Endothelial cell (in vitro differentiated cells): Measurements from ENCODE around the gene DENND1B. TPM values are rescaled to one million over a fixed set of nuclear protein-coding genes. Genes with fewer than 3 reads are reported as not detected.

Experiments
- DNase-seq: peaks from one replicate; pipeline ENCODE4 v3.0.0; 2021; ENCODE audit warnings: low spot score
- H3K27ac Mint-ChIP-seq: one replicate; pipeline ENCODE4 v1.8.0; 2021; ENCODE audit warnings: mixed read lengths, inconsistent platforms; ENCODE audit not compliant: unreplicated experiment
- H3K27me3 Mint-ChIP-seq: one replicate; pipeline ENCODE4 v1.8.0; 2021; ENCODE audit warnings: mild to moderate bottlenecking, moderate library complexity, mixed read lengths, inconsistent platforms; ENCODE audit not compliant: unreplicated experiment
- H3K36me3 Mint-ChIP-seq: one replicate; pipeline ENCODE4 v1.8.0; 2021; ENCODE audit warnings: mild to moderate bottlenecking, low read depth, mixed read lengths, inconsistent platforms; ENCODE audit not compliant: unreplicated experiment
- H3K4me1 Mint-ChIP-seq: one replicate; pipeline ENCODE4 v1.8.0; 2021; ENCODE audit warnings: mild to moderate bottlenecking, mixed read lengths, inconsistent platforms; ENCODE audit not compliant: unreplicated experiment
- H3K4me3 Mint-ChIP-seq: one replicate; pipeline ENCODE4 v1.8.0; 2021; ENCODE audit warnings: mild to moderate bottlenecking, mixed read lengths, inconsistent platforms; ENCODE audit not compliant: unreplicated experiment
- H3K9me3 Mint-ChIP-seq: one replicate; pipeline ENCODE4 v1.8.0; 2021; ENCODE audit warnings: mixed read lengths, inconsistent platforms; ENCODE audit not compliant: unreplicated experiment
- total RNA-seq: library from RNA; stranded (reverse); fragmentation: NEBNext Ultra II Directional; extraction: Animal tissue kit (Norgen Biotek cat#: 25700); gene quantifications from one replicate; pipeline ENCODE4 v1.2.1, GENCODE V29; 2021; ENCODE audit not compliant: unreplicated experiment
- TF ChIP-seq, protein P1 (sequence below): fragments of 200-600 bp; sonication (generic); IDR thresholded peaks from one replicate; pipeline ENCODE4 v1.5.0; 2021; ENCODE audit warnings: antibody characterized with exemption; ENCODE audit not compliant: unreplicated experiment

The DENND1B gene
- total RNA-seq, 1 donor from 2014 or later = 7.5 TPM

GRCh38 chr1:197675583-197676208 lies 99.6 kb downstream of the DENND1B start:
- no peak overlapping the region for H3K4me3 Mint-ChIP-seq

GRCh38 chr1:197674286-197674685 lies 101.0 kb downstream of the DENND1B start:
- no peaks in the 10 kb centered on the region for H3K9me3 Mint-ChIP-seq
- H3K36me3 Mint-ChIP-seq = no peaks in the 10 kb centered on the region
- no peak overlapping the region for H3K4me3 Mint-ChIP-seq
- DNase-seq = no peak
- H3K27me3 Mint-ChIP-seq = no peaks in the 10 kb centered on the region
- peaks cover 3% of the 10 kb centered on the region for H3K4me1 Mint-ChIP-seq
- no peak overlapping the region for H3K27ac Mint-ChIP-seq
- TF ChIP-seq, protein P1, sequence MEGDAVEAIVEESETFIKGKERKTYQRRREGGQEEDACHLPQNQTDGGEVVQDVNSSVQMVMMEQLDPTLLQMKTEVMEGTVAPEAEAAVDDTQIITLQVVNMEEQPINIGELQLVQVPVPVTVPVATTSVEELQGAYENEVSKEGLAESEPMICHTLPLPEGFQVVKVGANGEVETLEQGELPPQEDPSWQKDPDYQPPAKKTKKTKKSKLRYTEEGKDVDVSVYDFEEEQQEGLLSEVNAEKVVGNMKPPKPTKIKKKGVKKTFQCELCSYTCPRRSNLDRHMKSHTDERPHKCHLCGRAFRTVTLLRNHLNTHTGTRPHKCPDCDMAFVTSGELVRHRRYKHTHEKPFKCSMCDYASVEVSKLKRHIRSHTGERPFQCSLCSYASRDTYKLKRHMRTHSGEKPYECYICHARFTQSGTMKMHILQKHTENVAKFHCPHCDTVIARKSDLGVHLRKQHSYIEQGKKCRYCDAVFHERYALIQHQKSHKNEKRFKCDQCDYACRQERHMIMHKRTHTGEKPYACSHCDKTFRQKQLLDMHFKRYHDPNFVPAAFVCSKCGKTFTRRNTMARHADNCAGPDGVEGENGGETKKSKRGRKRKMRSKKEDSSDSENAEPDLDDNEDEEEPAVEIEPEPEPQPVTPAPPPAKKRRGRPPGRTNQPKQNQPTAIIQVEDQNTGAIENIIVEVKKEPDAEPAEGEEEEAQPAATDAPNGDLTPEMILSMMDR = no peak

More at GRCh38 chr1:197675583-197676208, 99.6 kb downstream of the DENND1B start:
- TF ChIP-seq, protein P1 = no peak
- Mint-ChIP-seq H3K9me3 (no peaks in the 10 kb centered on the region), H3K27me3 (no peaks in the 10 kb centered on the region), H3K4me1 (peaks cover 3% of the 10 kb centered on the region), H3K27ac (no peak overlapping the region), H3K36me3 (no peaks in the 10 kb centered on the region)
- no peak for DNase-seq

- TF ChIP-seq, protein P1 = no peak
- H3K4me3 Mint-ChIP-seq = no peak overlapping the region
- H3K27ac Mint-ChIP-seq = no peak overlapping the region
- no peak for DNase-seq
- no peaks in the 10 kb centered on the region for H3K27me3 Mint-ChIP-seq
- H3K36me3 Mint-ChIP-seq = no peaks in the 10 kb centered on the region
- H3K9me3 Mint-ChIP-seq = no peaks in the 10 kb centered on the region
- H3K4me1 Mint-ChIP-seq = peaks cover 3% of the 10 kb centered on the region
Observed at GRCh38 chr1:197673292-197673691, 102.0 kb downstream of the DENND1B start.

GRCh38 chr1:197672347-197672746 lies 102.9 kb downstream of the DENND1B start:
- Mint-ChIP-seq H3K4me3 (no peak overlapping the region), H3K4me1 (peaks cover 3% of the 10 kb centered on the region), H3K36me3 (no peaks in the 10 kb centered on the region), H3K9me3 (no peaks in the 10 kb centered on the region), H3K27ac (no peak overlapping the region), H3K27me3 (no peaks in the 10 kb centered on the region)
- TF ChIP-seq, protein P1 = no peak
- no peak for DNase-seq

DNA sequence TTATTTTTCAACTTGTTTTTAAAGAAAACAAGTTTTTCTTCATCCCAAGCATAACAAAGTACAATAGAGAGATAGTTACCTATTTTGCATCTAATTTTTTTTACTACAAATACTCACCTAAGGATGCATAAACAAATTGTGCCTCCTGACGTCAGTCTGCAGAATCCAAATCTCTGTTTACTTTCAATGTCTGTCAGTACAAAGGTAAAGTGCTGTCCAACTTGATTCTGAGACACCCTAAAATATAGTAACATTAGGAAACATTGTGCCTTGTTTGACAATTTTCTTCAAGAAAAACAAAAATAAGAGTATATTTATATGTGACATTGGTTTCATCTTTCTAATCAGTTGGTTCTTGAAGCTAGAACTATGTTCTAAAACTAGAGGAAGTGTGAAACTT lies 103.4 kb downstream of the DENND1B start:
- DNase-seq = no peak
- Mint-ChIP-seq H3K9me3 (no peaks in the 10 kb centered on the region), H3K36me3 (no peaks in the 10 kb centered on the region), H3K4me3 (no peak overlapping the region), H3K27me3 (no peaks in the 10 kb centered on the region), H3K4me1 (peaks cover 3% of the 10 kb centered on the region), H3K27ac (no peak overlapping the region)
- TF ChIP-seq, protein P1 = no peak
